HEK293 (cell line): ENCODE data around the gene ANKRD28.

Experiments
- TF ChIP-seq, protein P1 (sequence below): fragments of 450-650 bp; formaldehyde crosslinking; IDR thresholded peaks from 2 replicates; pipeline ENCODE4 v1.5.1; 2016; ENCODE audit warnings: missing biosample characterization, missing genetic modification characterization
- TF ChIP-seq, protein P2 (sequence below): fragments of 450-650 bp; formaldehyde crosslinking; IDR thresholded peaks from 2 replicates; pipeline ENCODE4 v1.5.1; 2016; ENCODE audit warnings: missing biosample characterization, missing genetic modification characterization

DNA sequence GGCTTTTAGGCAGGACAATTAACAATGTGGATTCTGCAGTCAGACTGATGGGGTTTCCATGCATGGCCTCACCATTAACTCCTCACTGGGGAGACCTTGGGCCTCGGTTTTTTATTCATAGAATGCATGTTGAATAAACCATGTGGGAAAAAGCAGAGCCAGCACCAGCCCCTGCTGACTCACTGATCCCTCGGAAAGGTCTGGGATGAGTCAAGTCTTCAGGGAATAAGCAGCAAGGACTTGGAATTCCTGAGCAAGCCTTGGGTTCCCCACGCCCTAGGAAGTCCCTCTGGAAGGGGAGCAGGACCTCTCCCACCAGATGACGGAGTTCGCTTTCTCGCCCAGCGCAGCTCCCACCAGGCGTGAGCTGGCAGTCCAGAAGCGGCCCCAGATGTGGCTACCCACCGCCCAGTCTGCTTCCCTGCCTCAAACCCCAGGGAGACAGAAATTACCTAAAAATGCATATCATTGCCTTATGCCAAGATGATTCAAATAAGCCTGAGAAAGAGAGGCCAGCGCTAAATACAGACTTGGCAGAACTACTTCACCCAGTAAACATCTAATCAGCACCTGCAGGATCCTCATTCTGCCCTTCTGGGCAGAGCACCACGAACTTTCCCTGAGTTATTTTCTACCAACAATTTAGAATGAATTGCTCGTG is 150.8 kb downstream of the ANKRD28 start:
- TF ChIP-seq, protein P1, sequence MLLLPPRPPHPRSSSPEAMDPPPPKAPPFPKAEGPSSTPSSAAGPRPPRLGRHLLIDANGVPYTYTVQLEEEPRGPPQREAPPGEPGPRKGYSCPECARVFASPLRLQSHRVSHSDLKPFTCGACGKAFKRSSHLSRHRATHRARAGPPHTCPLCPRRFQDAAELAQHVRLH (tag by site-specific recombination), result no peak
- TF ChIP-seq, protein P2, sequence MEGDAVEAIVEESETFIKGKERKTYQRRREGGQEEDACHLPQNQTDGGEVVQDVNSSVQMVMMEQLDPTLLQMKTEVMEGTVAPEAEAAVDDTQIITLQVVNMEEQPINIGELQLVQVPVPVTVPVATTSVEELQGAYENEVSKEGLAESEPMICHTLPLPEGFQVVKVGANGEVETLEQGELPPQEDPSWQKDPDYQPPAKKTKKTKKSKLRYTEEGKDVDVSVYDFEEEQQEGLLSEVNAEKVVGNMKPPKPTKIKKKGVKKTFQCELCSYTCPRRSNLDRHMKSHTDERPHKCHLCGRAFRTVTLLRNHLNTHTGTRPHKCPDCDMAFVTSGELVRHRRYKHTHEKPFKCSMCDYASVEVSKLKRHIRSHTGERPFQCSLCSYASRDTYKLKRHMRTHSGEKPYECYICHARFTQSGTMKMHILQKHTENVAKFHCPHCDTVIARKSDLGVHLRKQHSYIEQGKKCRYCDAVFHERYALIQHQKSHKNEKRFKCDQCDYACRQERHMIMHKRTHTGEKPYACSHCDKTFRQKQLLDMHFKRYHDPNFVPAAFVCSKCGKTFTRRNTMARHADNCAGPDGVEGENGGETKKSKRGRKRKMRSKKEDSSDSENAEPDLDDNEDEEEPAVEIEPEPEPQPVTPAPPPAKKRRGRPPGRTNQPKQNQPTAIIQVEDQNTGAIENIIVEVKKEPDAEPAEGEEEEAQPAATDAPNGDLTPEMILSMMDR (tag by site-specific recombination), result no peak
